Measurements from ENCODE around the gene DNPH1. TPM values are rescaled to one million over a fixed set of nuclear protein-coding genes. Genes with fewer than 3 reads are reported as not detected.

Gene DNPH1
- polyA plus RNA-seq, 2 of the 4 experiments (the other 2 are of a cell fraction), result 63.2 to 82.0 TPM

DNA sequence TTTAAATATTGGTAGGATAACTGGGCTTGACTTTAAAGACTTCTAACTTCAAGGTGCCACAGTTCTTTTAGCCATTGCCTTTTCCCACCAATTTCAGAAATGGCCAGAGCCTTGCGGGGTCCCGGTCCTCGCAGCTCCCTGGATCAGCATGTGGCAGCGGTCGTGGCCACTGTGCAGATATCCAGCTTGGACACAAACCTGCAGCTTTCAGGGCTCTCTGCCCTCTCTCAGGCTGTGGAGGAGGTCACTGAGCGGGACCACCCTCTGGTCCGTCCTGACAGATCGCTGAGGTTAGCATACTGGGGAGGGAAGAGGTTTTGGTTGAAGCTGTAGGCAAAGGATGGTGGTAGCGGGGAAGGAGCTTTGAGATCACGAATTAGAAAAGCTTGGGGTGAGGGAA, 40.9 kb downstream of the DNPH1 start:
- FAIRE-seq (no peak), DNase-seq (ENCODE audit: low read depth in 1 of 2, low spot score in 1 of 2) (no peak), ATAC-seq (no peak; a peak in 1 of 6 replicates)
- H3K4me3 ChIP-seq, result no peak overlapping the region
- ChIA-PET POLR2A (no interaction called here), CTCF (interaction anchor here (2.6 kb wide), 1 partner anchor 41 kb away, joined by 10 read pairs; the partner anchor contains the start of gene DNPH1)
- TF ChIP-seq GATA3 (IDR thresholded peaks at IDR 0.05; ENCODE audit: borderline replicate concordance), result no peak
- TF ChIP-seq MAZ (IDR thresholded peaks at IDR 0.05; ENCODE audit: borderline replicate concordance, low read depth, low read length), result no peak
- TF ChIP-seq MYC (IDR thresholded peaks at IDR 0.05; ENCODE audit: borderline replicate concordance, low read length), result no peak
- no peak for TF ChIP-seq CBX2 (IDR thresholded peaks at IDR 0.05; ENCODE audit: borderline replicate concordance, low read depth)
- TF ChIP-seq ZFP36 (IDR thresholded peaks at IDR 0.05; ENCODE audit: borderline replicate concordance, partially characterized antibody), result no peak
- TF ChIP-seq, protein P1, sequence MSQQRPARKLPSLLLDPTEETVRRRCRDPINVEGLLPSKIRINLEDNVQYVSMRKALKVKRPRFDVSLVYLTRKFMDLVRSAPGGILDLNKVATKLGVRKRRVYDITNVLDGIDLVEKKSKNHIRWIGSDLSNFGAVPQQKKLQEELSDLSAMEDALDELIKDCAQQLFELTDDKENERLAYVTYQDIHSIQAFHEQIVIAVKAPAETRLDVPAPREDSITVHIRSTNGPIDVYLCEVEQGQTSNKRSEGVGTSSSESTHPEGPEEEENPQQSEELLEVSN (IDR thresholded peaks at IDR 0.05; ENCODE audit: borderline replicate concordance, low read depth), result no peak
- no peak for TF ChIP-seq RNF2 (IDR thresholded peaks at IDR 0.05; ENCODE audit: borderline replicate concordance, low read depth)
- TF ChIP-seq JUN (IDR thresholded peaks at IDR 0.05), result no peak
- TF ChIP-seq, protein P2, sequence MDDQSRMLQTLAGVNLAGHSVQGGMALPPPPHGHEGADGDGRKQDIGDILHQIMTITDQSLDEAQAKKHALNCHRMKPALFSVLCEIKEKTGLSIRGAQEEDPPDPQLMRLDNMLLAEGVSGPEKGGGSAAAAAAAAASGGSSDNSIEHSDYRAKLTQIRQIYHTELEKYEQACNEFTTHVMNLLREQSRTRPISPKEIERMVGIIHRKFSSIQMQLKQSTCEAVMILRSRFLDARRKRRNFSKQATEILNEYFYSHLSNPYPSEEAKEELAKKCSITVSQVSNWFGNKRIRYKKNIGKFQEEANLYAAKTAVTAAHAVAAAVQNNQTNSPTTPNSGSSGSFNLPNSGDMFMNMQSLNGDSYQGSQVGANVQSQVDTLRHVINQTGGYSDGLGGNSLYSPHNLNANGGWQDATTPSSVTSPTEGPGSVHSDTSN (IDR thresholded peaks at IDR 0.05), result no peak
- TF ChIP-seq MAFK (IDR thresholded peaks at IDR 0.05; ENCODE audit: partially characterized antibody), result no peak
- TF ChIP-seq HEYL (CRISPR knock-in tag; IDR thresholded peaks at IDR 0.05), result no peak
- TF ChIP-seq, protein P3, sequence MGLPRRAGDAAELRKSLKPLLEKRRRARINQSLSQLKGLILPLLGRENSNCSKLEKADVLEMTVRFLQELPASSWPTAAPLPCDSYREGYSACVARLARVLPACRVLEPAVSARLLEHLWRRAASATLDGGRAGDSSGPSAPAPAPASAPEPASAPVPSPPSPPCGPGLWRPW (IDR thresholded peaks at IDR 0.05), result no peak
- no peak for TF ChIP-seq EP300 (IDR thresholded peaks at IDR 0.05)
- no peak for TF ChIP-seq POLR2A (IDR thresholded peaks at IDR 0.05; ENCODE audit: low read length)
- TF ChIP-seq, protein P4, sequence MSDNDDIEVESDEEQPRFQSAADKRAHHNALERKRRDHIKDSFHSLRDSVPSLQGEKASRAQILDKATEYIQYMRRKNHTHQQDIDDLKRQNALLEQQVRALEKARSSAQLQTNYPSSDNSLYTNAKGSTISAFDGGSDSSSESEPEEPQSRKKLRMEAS (IDR thresholded peaks at IDR 0.05), result no peak
- TF ChIP-seq CEBPB (IDR thresholded peaks at IDR 0.05), result no peak
- no peak for TF ChIP-seq TFCP2L1 (CRISPR knock-in tag; IDR thresholded peaks at IDR 0.05)
- no peak for TF ChIP-seq FOXS1 (CRISPR knock-in tag; IDR thresholded peaks at IDR 0.05)
- no peak for TF ChIP-seq BHLHE40 (IDR thresholded peaks at IDR 0.05; ENCODE audit: low read depth, low read length)
- no peak for TF ChIP-seq ZC3H11A (IDR thresholded peaks at IDR 0.05)
- WGBS (ENCODE audit: missing lambda C conversion rate), result 96% methylated on average over 8 of the region's 10 CpGs
- H3K9me3 ChIP-seq, result no peaks in the 10 kb centered on the region
- H3K4me1 ChIP-seq, result no peaks in the 10 kb centered on the region; the same call in 2 of the 3 replicates
- no peak overlapping the region for H3K4me2 ChIP-seq
- no peak overlapping the region for H3K27ac ChIP-seq

DNA sequence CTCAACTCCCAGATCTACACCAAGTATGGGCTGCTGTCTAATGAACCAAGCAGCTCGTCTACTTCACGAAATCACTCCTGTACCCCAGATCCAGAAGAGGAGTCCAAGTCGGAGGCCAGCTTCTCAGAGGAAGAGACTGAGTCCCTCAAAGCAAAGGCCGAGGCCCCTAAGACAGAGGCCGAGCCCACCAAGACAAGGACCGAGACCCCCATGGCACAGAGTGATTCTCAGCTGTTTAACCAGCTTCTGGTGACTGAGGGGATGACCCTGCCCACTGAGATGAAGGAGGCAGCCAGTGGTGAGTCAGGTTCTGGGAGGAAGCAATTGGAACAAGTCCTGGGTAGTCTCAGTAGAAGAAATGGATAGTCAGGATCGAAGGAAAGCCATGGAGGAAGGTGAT, 41.5 kb downstream of the DNPH1 start:
- FAIRE-seq (no peak), ATAC-seq (no peak), DNase-seq (ENCODE audit: low read depth in 1 of 2, low spot score in 1 of 2) (no peak)
- ChIA-PET POLR2A (no interaction called here), CTCF (interaction anchor here (1.1 to 2.6 kb wide), 2 partner anchors 20 to 42 kb away, joined by 3 to 10 read pairs; partner anchors contain the start of gene DNPH1)
- WGBS (ENCODE audit: missing lambda C conversion rate), result 88% methylated on average over 6 of the region's 7 CpGs
- no peak overlapping the region for H3K4me2 ChIP-seq
- H3K4me1 ChIP-seq, result peaks cover 5% of the 10 kb centered on the region; the same call in 1 of the 3 replicates
- H3K9me3 ChIP-seq, result no peaks in the 10 kb centered on the region
- no peak for TF ChIP-seq POLR2AphosphoS2 (conservative IDR thresholded peaks at IDR 0.05; ENCODE audit: low read length)
- no peak for TF ChIP-seq EP300 (IDR thresholded peaks at IDR 0.05)
- TF ChIP-seq, protein P5, sequence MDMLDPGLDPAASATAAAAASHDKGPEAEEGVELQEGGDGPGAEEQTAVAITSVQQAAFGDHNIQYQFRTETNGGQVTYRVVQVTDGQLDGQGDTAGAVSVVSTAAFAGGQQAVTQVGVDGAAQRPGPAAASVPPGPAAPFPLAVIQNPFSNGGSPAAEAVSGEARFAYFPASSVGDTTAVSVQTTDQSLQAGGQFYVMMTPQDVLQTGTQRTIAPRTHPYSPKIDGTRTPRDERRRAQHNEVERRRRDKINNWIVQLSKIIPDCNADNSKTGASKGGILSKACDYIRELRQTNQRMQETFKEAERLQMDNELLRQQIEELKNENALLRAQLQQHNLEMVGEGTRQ (IDR thresholded peaks at IDR 0.05), result no peak
- no peak for TF ChIP-seq FOXS1 (CRISPR knock-in tag; IDR thresholded peaks at IDR 0.05)
- no peak for TF ChIP-seq MAFK (IDR thresholded peaks at IDR 0.05; ENCODE audit: partially characterized antibody)
- TF ChIP-seq EHMT2 (IDR thresholded peaks at IDR 0.05; ENCODE audit: low read depth), result no peak
- TF ChIP-seq TFCP2L1 (CRISPR knock-in tag; IDR thresholded peaks at IDR 0.05), result no peak
- TF ChIP-seq RARB (CRISPR knock-in tag; IDR thresholded peaks at IDR 0.05), result no peak
- TF ChIP-seq, protein P6, sequence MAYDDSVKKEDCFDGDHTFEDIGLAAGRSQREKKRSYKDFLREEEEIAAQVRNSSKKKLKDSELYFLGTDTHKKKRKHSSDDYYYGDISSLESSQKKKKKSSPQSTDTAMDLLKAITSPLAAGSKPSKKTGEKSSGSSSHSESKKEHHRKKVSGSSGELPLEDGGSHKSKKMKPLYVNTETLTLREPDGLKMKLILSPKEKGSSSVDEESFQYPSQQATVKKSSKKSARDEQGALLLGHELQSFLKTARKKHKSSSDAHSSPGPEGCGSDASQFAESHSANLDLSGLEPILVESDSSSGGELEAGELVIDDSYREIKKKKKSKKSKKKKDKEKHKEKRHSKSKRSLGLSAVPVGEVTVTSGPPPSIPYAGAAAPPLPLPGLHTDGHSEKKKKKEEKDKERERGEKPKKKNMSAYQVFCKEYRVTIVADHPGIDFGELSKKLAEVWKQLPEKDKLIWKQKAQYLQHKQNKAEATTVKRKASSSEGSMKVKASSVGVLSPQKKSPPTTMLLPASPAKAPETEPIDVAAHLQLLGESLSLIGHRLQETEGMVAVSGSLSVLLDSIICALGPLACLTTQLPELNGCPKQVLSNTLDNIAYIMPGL (CRISPR knock-in tag; IDR thresholded peaks at IDR 0.05; ENCODE audit: borderline replicate concordance), result no peak
- no peak for TF ChIP-seq RFX5 (IDR thresholded peaks at IDR 0.05)
- no peak overlapping the region for H3K27ac ChIP-seq
- H3K4me3 ChIP-seq, result no peak overlapping the region
